ENCODE data around the gene IPO9. TPM values are rescaled to one million over a fixed set of nuclear protein-coding genes. Genes with fewer than 3 reads are reported as not detected.

IPO9 gene
- total and polyA plus RNA-seq, 2 of the 4 experiments (the other 2 are of a cell fraction): 14.0 to 23.4 TPM

GRCh38 chr1:201841265-201841912 is 12.4 kb downstream of the IPO9 start:
- Histone ChIP-seq H3K27me3 (ENCODE audit: control insufficient read depth, insufficient read depth, low read length) (no peaks in the 10 kb centered on the region), H3K36me3 (ENCODE audit: control insufficient read depth, insufficient read depth, low read length) (peaks cover 2% of the 10 kb centered on the region; the same call in 1 of the 2 replicates), H2BK15ac (ENCODE audit: low read depth, low read length) (no peak overlapping the region), H2BK20ac (ENCODE audit: low read depth, low read length) (no peak overlapping the region), H3K79me1 (ENCODE audit: low read depth in 1 of 2, low read length in 2 of 2) (peaks cover 21 to 57% of the 10 kb centered on the region in 2 experiments), H3K4me3 (ENCODE audit: insufficient read depth, low read depth, low read length) (no peak overlapping the region), H3K56ac (ENCODE audit: extremely low read depth, insufficient read depth, low read length) (no peak overlapping the region), H3K4me1 (ENCODE audit: control insufficient read depth, insufficient read depth, low read length) (peaks cover 5% of the 10 kb centered on the region), H2BK120ac (ENCODE audit: low read depth, low read length) (no peak overlapping the region), H4K5ac (ENCODE audit: low read depth, low read length) (no peak overlapping the region), H3K9ac (ENCODE audit: low read depth, low read length) (no peak overlapping the region), H3K23ac (ENCODE audit: low read depth, low read length) (no peak overlapping the region), H3K18ac (ENCODE audit: low read depth, low read length) (no peak overlapping the region), H3K9me1 (ENCODE audit: insufficient read depth, low read length) (peaks cover 3% of the 10 kb centered on the region; the same call in 1 of the 2 replicates), H3K9me3 (ENCODE audit: control insufficient read depth, insufficient read depth, low read length) (no peaks in the 10 kb centered on the region), H3K14ac (replicated peaks; ENCODE audit: low read depth, low read length) (no peak overlapping the region), H3K27ac (ENCODE audit: insufficient read depth, low read length) (no peak overlapping the region), H2BK5ac (ENCODE audit: low read depth, low read length, poor library complexity, severe bottlenecking) (no peak overlapping the region), H3K4ac (ENCODE audit: low read depth, low read length) (no peak overlapping the region), H2AK5ac (ENCODE audit: low read depth, low read length) (no peak overlapping the region), H2AFZ (replicated peaks; ENCODE audit: low read length, poor library complexity) (no peak overlapping the region), H4K8ac (ENCODE audit: low read depth in 2 of 2, low read length in 2 of 2) (no peak overlapping the region), H2AK9ac (replicated peaks; ENCODE audit: low read depth, low read length, poor library complexity) (no peak overlapping the region), H4K91ac (ENCODE audit: insufficient read depth, low read depth, low read length) (no peak overlapping the region), H3K4me2 (ENCODE audit: low read depth, low read length) (no peak overlapping the region), H4K20me1 (ENCODE audit: insufficient read depth, low read length) (peaks cover 33% of the 10 kb centered on the region; the same call in 1 of the 2 replicates)
- dilution Hi-C loops (cut with HindIII; ENCODE audit: low sequenced_read_pairs, unreplicated experiment) (no loop called here), intact Hi-C loops (cut with micrococcal nuclease) (no loop called here), in situ Hi-C loops (cut with MboI; ENCODE audit: low sequenced_read_pairs) (no loop called here)
- DNase-seq: no peak
- ATAC-seq (ENCODE audit: low read depth): no peak
- BruUV-seq (replicated peaks): no TSS peak
- TF ChIP-seq CEBPB (IDR thresholded peaks at IDR 0.05; ENCODE audit: low read depth, low read length) (no peak), SMC3 (IDR thresholded peaks at IDR 0.05; ENCODE audit: low read depth, low read length) (no peak), ELK1 (IDR thresholded peaks at IDR 0.05; ENCODE audit: borderline replicate concordance, low read depth, low read length) (no peak), RAD21 (IDR thresholded peaks at IDR 0.05; ENCODE audit: low read length) (no peak), MAFK (IDR thresholded peaks at IDR 0.05; ENCODE audit: low read depth, low read length) (no peak), RCOR1 (IDR thresholded peaks at IDR 0.05; ENCODE audit: insufficient replicate concordance, low read length) (no peak)
- no CpG with 5 or more reads among the region's 2 CpGs for WGBS, 2 experiments (ENCODE audit: extremely low coverage in 2 of 2, insufficient read length in 1 of 2)
- ChIA-PET CTCF (no interaction called here), POLR2A (ENCODE audit: unreplicated experiment) (no interaction called here)
